Stimulated activated CD8-positive, alpha-beta memory T cell treated with anti-CD3 and anti-CD28 coated beads, Interleukin-7, amount 100 ng/mL, for 4 hours (primary cell): ENCODE data around the gene PYGB.
"Not testable (repeated sequence)": the region's sequence is repeated elsewhere in the genome, so short reads cannot be mapped to it uniquely, and the experiment has no call there.

Experiments used
- DNase-seq, 2 donors: peaks; one replicate each; pipeline ENCODE4 v3.0.0-alpha.2; 2020; ENCODE audit warnings: low read depth in 2 of 2

Gene PYGB

DNA sequence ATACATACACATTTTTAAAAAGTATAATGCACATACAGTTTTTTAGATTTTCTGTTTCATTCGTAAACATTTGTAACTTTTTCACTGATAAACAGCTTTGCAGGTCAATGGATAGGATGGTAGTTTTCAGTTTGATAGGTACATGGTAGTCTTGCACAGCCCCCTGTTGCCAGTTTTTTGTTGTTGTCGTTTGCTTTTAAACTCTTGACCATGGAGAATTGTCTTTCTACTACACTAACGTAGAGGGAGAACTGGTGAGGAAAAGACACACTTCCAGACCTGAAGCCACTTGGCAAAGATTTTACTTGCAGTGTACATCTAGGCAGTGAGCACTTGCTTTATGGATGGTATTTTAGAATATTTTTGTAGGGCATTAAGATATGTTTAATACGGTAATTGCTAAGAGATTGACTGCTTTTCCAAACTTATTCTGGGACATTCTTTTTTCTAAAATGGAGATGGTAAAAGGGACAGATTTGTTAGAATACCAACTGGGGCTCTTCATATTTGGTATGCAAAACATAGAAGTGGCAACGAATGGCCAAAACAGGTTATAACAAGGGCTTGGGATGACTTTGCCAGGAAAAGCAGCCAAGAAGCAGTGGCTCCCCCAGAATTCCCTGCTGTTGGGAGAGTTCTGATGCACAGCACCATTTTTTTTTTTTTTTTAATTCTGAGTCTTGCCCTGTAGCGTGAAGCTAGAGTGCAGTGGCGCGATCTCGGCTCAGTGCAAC lies 1.5 kb downstream of the PYGB start:
- DNase-seq: no peak

DNA sequence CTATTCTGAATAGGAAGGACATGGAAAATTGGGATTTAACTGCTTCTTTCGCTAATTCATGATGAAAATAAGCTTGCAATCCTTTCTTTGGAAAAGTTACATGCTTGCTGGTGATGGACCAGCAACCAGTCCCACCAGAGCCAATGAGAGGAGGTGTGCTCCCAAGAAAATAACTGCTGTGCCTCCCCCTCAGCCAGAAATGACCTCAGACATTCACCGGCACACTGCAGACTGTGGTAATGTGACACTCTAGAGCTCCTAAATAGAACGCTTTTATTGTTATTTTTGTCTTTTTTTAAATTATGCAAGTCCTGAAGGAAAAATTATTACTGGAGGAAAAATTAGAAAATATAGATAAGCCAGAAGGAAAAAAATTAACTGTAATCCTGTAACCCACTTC lies 2.6 kb downstream of the PYGB start:
- DNase-seq: no peak

DNA sequence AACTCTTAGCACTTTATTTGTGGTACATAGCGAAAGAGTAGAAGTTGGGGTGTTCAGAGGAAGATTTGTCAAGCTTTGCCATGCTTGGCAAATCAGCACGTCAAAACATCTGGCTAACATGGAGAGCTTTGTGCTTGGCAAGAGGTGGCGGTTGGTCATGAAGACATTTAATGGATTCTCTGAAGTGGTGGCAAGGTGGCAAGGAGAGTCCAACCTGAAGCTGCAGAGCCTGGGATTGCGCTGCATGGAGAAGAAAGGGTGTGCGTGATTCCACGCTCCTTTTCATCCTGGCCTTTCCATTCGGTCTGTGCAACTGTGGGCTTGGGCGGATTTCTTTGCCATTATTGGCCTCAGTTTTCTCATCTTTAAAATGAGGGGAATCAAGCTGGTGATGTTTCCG lies 3.1 kb downstream of the PYGB start:
- no peak for DNase-seq

GRCh38 chr20:25251558-25251957 lies 3.7 kb downstream of the PYGB start:
- DNase-seq: no peak

- no peak for DNase-seq
Measured at GRCh38 chr20:25252230-25252651, 4.4 kb downstream of the PYGB start.

DNA sequence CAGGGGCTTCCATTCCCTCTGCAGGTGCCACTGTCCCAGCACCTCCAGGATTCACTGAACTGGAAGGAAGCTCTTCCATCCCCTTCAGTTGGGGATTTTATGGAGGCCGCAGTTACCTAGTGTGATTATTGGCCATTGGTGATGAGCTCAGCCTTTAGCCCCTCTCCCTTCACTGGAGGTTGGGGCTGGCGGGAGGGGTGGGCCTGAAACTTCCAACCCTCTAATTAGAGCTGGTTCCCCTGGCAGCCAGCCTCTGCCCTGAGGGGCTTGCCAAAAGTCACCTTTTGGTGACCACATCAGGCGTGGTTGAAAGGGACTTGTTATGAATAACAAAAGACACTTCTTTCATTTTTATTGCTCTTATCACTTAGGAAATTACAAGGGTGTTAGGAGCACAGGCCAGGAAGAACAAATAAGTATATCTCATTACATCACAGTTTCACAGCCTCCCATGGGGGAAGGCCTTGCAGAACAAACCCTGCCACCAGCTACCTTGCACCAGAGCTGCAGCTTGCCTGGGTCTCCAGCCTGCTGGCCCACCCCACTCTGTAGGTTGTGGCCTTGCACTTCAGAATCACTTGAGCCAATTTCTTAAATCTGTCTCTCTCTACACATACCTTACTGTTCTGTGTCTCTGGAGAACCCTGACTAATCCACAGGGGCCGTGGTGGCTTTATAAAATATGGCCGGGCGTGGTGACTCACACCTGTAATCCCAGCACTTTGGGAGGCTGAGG lies 5.0 kb downstream of the PYGB start:
- DNase-seq: no peak

DNA sequence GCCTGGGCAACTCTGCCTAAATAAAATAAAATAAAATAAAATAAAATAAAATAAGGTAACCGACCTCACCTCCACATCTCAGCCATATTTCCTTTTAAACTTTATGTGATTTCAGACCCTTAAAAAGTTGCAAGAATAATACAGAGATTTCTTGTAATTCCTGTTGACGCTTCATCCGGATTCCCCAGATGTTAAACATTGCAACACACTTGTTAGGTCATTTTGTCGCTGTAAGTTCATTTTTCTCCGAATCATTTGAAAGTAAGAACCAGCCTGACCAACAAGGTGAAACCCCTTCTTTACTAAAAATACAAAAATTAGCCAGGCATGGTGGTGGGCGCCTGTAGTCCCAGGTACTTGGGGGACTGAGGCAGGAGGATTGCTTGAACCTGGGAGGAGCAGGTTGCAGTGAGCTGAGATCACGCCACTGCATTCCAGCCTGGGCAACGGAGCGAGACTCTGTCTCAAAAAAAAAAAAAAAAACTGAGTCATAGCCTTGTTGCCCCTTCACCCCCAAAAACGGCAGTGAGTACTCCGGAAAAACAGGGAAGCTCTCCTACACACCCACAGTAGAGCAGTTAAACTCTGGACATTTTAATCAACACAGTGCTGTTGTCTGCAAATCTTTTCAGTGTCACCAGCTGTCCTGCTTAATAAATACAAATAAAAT lies 5.9 kb downstream of the PYGB start:
- DNase-seq: no peak

GRCh38 chr20:25254571-25254970 lies 6.7 kb downstream of the PYGB start:
- DNase-seq: no peak

- no peak for DNase-seq
Measured at GRCh38 chr20:25254986-25255680, 7.2 kb downstream of the PYGB start.

DNA sequence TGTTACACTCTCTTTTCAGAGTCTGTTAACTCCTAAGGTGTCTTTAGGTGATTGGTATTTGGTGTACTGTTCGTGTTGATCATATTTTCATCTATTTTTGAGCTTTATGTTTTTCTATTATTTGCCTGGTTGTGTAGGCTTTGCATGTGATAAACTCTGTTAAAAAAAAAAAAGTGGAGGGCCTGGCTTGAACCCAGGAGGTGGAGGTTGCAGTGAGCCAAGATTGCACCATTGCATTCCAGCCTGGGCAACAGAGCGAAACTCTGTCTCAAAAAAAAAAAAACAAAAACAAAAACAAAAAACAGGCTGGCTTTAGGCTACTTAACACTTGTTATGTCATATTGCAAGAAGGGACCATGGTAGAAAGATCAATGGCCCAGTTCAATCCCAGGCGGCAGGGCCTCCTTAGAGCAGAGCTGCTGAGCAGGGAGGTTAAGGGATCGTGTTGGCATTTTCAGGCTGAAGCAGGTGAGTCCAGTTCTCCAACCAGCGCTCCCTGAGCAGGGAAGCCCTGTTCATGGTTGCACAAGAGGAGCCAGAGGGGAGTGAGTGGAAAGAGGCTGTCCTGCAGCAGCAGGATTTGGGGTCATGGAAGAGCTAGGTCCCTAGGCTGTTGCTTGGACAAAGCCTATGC lies 8.5 kb downstream of the PYGB start:
- no peak for DNase-seq

DNA sequence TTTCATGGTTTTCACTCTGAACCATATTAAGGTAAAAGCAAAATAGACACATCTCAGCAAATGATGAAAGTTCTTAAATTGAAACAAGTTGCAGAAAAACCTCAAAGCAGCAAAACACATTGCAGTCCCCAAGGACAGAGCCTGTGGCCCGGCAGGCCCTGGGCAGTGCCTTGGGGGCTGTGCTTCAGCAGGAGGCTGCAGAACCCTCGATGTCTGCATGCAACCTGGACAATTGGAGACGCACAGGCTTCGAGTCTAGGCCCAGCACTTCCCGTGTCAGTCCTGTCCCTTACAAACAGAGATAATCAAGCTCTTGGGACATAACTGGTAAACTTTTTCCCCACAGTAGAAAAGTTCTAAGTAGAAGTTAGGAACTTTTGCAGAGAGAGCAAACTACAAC lies 9.2 kb downstream of the PYGB start:
- no peak for DNase-seq

GRCh38 chr20:25257756-25258475 lies 10.0 kb downstream of the PYGB start:
- no peak for DNase-seq

- DNase-seq: no peak
Measured at GRCh38 chr20:25258476-25258805, 10.6 kb downstream of the PYGB start.

DNA sequence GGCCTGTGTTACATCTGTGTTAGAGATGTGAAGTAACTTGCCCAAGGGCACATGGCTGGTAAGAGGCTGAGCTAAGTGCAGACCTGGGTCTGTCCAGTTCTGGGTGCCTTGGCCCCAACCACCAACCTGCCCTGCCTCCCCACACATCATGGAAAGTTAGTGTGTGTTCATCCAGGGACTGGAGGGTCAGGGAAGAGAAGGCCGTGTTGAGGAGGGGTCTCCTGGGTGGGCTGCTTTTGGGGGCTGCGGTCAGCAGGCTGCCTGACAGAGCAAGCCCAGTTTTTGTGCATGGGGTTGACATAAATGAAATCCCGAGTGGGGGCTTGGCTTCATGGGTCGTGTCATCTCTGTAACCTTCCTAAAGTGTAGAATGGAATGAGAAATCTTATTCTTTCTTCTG lies 10.9 kb downstream of the PYGB start:
- DNase-seq: no peak

DNA sequence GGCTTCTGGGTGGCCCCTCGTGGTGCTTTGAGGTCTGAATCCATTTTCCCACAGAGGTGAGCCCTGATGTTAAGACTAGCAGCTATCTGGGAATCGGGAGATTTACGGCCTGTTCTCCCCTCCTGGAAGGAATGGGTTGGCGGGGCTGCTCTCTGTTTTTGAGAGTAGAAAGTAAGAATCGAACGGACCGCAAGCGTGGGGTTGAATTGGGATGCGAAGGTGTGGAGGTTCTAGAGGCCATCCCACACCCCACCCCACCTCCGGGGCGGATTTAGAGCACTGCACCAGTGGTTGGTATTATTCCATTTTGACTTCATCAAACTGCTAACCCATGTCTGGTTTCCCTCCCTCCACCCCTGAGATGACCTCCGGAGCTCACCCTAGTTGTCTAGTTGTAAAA lies 11.5 kb downstream of the PYGB start:
- DNase-seq: no peak

- DNase-seq: peak; percentile 32 to 33
Measured at GRCh38 chr20:25259788-25260254, 11.9 kb downstream of the PYGB start.

- not testable (repeated sequence) for DNase-seq
Measured at GRCh38 chr20:25260770-25261437, 13.0 kb downstream of the PYGB start.

GRCh38 chr20:25269057-25269832 lies 21.4 kb downstream of the PYGB start:
- no peak for DNase-seq

GRCh38 chr20:25269833-25270170 lies 21.9 kb downstream of the PYGB start:
- DNase-seq: no peak

GRCh38 chr20:25270829-25271251 lies 23.0 kb downstream of the PYGB start:
- no peak for DNase-seq
